Stimulated activated CD4-positive, alpha-beta T cell treated with anti-CD3 and anti-CD28 coated beads, TNF-alpha, amount 100 ng/mL, for 24 hours (primary cell): ENCODE data around the gene SLC44A5.
A peak's percentile ranks its signal among the peaks of the same experiment; 100 is the strongest.
"Not testable (repeated sequence)": the region's sequence is repeated elsewhere in the genome, so short reads cannot be mapped to it uniquely, and the experiment has no call there.

Experiments
- DNase-seq, 3 experiments: peaks; one replicate each; pipeline ENCODE4 v3.0.0-alpha.2; 2020; ENCODE audit warnings: low read depth in 3 of 3

SLC44A5 gene

GRCh38 chr1:75611014-75611413, at the start of gene SLC44A5:
TSS of gene SLC44A5 (minus strand) at chr1:75611114. CDS start at chr1:75541447, 69,667 bp downstream.
- DNase-seq: no peak

GRCh38 chr1:75655931-75656330, 45.0 kb upstream of the SLC44A5 start:
- no peak for DNase-seq

DNA sequence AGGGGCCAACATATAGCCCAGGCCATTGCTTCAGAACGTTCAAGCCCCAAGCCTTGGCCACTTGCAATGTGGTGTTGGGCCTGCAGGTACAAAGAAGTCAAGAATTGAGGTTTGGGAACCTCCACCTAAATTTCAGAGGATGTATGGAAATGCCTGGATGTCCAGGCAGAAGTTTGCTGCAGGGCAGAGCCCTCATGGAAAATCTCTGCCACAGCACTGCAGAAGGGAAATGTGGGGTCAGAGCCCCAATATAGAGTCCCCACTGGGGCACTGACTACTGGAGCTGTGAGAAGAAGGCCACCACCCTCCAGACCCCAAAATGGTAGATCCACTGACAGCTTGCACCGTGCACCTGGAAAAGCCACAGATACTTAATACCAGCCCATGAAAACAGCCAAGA, 36.3 kb upstream of the SLC44A5 start:
- not testable (repeated sequence) for DNase-seq

- not testable (repeated sequence) for DNase-seq
Measured at GRCh38 chr1:75645153-75645552, 34.2 kb upstream of the SLC44A5 start.

GRCh38 chr1:75643460-75643859, 32.5 kb upstream of the SLC44A5 start:
- no peak for DNase-seq

DNA sequence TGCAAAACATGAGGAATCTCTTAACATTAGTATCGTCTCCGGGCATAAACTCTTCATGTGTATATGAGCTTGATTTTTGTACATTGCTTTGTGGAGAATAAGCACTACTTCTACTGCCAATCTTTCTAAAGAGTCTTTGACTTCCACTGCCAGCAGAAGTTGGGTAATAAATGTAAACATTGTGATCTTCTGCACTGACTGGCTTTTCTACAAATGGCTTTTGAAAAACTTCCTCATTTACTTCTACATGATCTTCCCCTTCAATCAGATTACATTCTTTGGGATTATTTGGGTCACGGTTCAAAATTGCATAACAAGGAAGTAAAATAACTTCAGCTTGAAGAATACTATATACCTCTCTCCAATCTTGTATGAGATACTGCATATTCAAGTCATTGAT, 30.4 kb upstream of the SLC44A5 start:
- DNase-seq: no peak

DNA sequence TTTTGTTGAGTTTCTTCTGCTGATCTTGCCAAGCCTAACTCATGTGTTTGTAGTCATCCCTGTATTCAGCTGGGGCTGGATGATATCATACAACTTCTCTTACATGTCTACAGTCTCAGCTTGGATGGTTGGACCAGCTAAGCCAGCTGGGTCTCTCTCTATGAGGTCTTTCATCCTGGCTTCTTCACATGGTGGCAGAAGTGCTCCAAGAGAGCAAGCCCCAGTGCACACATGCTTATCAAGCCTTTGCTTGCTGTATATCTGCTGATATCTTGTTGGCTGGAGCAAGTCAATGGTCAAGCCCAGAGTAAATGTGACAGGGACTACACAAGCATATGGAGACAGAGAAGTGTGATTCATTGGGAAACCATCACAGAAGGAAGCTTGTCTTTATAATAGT, 29.2 kb upstream of the SLC44A5 start:
- no peak for DNase-seq

- DNase-seq: no peak
Measured at GRCh38 chr1:75632350-75632949, 21.5 kb upstream of the SLC44A5 start.

- no peak for DNase-seq
Measured at GRCh38 chr1:75630998-75631397, 20.1 kb upstream of the SLC44A5 start.

DNA sequence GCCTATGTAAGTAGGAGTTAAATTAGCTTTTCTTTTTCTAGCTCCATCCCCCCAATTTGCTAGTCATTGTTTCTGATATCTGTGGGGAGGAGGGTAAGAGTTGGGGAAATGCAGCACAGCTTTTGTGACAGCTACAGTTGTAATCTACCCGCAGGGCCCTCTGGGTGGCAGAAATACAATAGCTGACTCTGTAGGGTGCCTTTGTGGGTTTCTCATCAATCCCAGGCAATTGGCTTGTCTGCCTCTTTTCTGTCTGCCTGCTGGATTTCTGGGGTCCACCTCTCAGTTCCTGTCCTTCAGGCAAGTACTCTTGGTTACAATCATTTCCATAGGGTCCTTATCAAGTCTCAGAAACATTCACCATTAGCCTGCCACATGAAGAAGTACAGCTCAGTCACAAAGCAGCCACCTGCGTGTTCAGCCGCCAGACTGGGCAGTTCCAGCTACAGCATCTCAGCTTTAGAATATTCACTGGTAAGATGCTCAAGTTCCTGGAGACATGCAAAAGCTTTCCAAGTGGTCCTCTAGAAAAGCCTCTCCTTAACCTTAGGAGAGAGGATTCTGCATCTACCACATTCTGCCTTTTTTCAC, 19.2 kb upstream of the SLC44A5 start:
- DNase-seq: no peak

DNA sequence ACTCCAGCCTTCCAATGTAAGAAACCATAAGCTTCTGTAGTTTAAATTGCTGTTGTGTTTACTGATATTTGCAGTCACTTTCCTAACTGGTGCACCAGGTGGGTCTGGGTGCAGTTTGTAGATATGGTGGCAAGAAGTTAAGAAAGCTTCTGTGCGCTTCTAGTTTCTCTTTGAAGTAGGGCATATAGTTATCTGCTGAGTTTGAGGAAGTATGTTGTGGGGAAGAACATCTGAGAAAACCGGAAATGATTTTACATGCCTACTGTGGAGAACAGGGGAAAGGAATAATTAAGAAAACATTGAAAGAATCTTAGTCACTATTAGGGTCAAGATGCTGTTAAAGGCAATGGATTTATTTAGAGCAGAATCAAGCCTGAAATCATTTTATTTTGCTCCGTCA, 14.9 kb upstream of the SLC44A5 start:
- no peak for DNase-seq

- no peak for DNase-seq
Measured at GRCh38 chr1:75618382-75618781, 7.5 kb upstream of the SLC44A5 start.

DNA sequence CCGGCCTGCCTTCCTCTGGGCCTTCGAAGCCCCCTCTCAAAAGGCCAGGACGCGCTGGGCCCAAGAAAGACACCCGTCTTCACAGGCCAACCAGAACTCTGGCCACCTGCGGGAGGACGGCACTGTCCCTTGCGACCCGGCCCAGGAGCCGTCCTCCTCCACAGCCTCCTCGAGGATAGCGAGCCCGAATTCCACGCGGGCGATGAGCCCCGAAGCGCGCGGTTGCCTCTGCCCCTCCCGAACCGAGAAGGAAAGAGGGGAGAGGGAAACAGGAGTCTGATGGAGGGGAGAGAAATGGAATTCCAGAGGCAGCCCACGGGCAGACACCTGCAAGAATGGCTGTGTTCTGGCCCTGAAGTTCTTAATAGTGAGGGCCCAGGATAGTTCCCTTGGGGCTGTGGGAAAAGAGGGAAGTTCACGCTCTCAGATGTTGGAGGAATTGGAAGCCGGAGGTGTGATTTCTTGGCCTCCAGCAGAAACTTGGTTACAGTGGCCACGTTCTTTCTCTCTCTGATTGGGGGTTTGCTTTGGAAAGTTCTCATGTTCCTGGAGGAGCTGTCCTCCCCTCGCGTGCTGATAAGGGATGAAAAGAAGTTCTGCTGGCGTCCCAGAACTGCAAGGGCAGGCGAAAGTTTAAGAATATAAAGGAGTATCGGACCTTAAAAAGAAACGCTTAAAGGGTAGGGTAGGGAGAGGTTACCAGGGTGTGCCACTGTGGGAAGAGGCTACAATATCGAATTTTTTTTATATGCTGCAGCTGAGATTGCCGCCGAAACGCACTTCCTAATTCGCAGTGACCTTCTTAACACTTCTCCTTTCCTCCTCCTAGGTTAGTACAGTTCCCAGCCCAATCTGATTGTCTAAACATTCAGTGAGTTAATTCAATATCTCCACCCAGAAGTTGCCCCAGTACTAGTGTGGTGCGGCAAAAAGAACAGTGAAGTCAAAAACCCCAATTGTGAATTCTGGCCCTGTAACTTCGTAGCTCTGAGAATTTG, 5.8 kb upstream of the SLC44A5 start:
- DNase-seq: no peak

- peak in 1 of 3 experiments; percentile 5 for DNase-seq
Measured at GRCh38 chr1:75615613-75616435, 4.9 kb upstream of the SLC44A5 start.

- no peak for DNase-seq
Measured at GRCh38 chr1:75614399-75614756, 3.5 kb upstream of the SLC44A5 start.

DNA sequence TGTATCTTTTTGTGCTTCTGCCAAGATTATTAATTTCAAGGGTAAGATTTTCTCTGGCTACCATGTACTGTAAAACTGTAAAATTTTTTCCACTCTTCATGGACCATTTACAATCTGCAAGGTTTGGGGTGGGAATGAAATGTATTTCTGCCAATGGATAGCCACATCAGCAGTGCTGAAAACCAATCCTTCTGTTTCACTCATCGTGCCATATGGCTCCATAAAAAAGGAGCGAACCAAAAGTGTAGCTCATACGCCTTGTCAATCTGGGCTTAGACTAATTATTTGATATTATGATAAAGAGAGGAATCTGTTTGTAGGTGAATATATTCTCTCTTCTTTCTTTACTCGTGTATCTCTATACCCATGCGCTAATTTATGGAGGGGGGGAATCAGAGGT, 3.0 kb upstream of the SLC44A5 start:
- no peak for DNase-seq

DNA sequence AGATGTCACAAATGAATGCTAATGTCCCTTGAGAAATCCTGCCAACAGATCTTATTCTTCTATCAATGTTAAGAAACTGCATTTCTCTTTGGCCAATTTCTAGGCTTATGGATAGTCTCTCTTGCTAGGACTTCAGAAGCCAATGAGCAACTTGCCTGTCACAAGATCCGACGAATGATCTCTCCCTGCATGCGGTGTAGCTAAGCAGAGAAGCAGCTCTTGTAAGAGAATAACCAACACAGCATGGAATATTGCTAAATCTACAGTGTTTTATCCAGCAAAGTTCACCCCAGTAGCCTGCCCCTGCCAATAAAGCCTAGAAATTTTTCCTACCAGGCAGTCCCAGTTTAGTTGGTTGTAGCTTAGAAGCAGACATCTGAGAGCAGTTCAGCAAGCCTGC, 2.1 kb upstream of the SLC44A5 start:
- DNase-seq: no peak

DNA sequence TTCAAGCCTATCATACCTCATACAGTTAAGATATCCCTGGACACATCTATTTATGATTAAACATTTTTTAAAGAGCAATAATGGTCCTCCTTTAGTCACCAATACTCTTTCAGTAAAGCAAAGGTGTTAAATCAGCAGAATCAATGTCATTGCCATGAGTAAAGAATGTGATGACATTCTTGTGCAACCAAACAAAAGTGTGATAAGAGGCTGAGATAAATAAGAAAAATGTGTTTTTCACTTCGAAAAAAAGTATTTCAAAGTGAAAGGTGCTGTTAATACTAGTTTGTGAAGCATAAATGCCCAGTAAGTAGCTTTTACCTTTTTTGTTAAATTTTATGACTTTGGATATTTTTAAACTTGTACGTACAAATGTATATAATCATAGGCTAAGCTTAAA, 8.4 kb downstream of the SLC44A5 start:
- DNase-seq: no peak

DNA sequence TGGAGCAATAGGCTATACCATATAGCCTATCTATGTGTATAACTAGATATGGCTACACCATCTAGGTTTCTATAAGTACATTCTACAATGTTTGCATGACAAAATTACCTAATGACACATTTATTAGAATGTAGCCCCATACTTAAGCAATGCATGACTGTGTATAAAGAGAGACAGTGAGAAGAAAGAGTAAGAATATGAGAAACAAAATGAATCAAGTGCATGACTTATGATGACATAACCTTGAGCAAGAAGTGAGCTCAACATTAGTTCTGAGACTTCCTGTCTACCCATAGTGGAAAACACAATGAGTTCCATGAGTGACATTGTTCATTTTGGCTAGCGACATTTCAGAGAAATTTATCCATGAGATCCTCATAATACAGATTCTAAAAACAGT, 10.1 kb downstream of the SLC44A5 start:
- DNase-seq: no peak

DNA sequence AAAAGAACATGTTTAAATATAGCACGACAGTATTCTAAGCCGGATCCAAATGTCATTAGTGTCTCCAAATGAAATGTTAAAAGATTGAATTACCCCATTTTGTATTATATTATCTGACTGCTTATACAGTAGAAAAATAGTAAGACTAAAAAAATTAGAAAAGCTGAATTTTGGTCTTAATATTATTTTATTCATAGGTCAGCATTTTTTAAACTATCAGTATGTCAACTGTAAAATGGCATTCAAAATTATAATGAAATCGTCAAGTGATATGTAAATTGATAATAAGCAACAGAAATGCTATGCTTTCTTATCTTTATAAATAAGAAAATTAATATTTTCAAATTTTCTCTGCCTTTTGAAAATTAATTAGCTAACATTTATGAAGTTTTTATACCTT, 16.6 kb downstream of the SLC44A5 start:
- DNase-seq: no peak

GRCh38 chr1:75593457-75593856, 17.5 kb downstream of the SLC44A5 start:
- not testable (repeated sequence) for DNase-seq

- DNase-seq: no peak
Measured at GRCh38 chr1:75589637-75590036, 21.3 kb downstream of the SLC44A5 start.
